ENCODE data around the gene KCNC1. TPM values are rescaled to one million over a fixed set of nuclear protein-coding genes. Genes with fewer than 3 reads are reported as not detected.

KCNC1 gene
- total and polyA plus RNA-seq, 2 of the 4 experiments (the other 2 are of a cell fraction) = 0.03 TPM; not detected in 1

DNA sequence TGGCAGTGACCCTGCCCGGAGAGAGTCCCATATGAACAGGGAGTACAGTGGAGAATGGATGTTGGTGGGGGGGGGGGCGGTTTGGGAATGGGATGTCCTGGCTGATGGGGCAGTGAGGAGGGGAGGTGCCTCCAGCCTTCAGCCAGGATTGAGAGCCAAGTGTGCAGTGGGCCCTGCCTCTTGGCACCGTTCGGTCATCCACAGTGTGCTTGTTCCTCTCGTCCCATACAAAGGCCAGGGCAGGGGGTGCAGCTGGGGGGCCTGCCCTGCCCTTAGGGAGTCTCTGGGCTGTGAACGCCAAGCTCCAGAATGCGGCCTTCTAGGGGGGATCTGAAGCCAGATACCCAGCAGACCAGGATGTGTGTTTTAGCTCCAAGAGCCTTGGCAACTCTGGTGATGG lies 34.0 kb downstream of the KCNC1 start:
- no peak overlapping the region for H3K23ac ChIP-seq (ENCODE audit: low read depth, low read length)
- H4K20me1 ChIP-seq (ENCODE audit: insufficient read depth, low read length) = no peaks in the 10 kb centered on the region
- H3K4me2 ChIP-seq (ENCODE audit: low read depth, low read length) = no peak overlapping the region
- WGBS, 2 experiments (ENCODE audit: extremely low coverage in 2 of 2, insufficient read length in 1 of 2) = 100% methylated on average over 1 of the region's 7 CpGs; no CpG with 5 or more reads in 1 of the 2 experiments
- H3K9ac ChIP-seq (ENCODE audit: low read depth, low read length) = no peak overlapping the region
- H2BK15ac ChIP-seq (ENCODE audit: low read depth, low read length) = no peak overlapping the region
- H2BK120ac ChIP-seq (ENCODE audit: low read depth, low read length) = no peak overlapping the region
- no peaks in the 10 kb centered on the region for H3K36me3 ChIP-seq (ENCODE audit: control insufficient read depth, insufficient read depth, low read length)
- H2AK9ac ChIP-seq (replicated peaks; ENCODE audit: low read depth, low read length, poor library complexity) = no peak overlapping the region
- H3K9me3 ChIP-seq (ENCODE audit: control insufficient read depth, insufficient read depth, low read length) = no peaks in the 10 kb centered on the region
- H2AK5ac ChIP-seq (ENCODE audit: low read depth, low read length) = no peak overlapping the region
- POLR2A ChIA-PET (ENCODE audit: unreplicated experiment) = no interaction called here
- CTCF ChIA-PET = no interaction called here
- H4K8ac ChIP-seq (ENCODE audit: low read depth in 2 of 2, low read length in 2 of 2) = no peak overlapping the region
- H4K5ac ChIP-seq (ENCODE audit: low read depth, low read length) = no peak overlapping the region
- no peak overlapping the region for H2BK20ac ChIP-seq (ENCODE audit: low read depth, low read length)
- ATAC-seq (ENCODE audit: low read depth) (no peak), DNase-seq (no peak)
- H3K27ac ChIP-seq (ENCODE audit: insufficient read depth, low read length) = no peak overlapping the region
- in situ Hi-C loops (cut with MboI; ENCODE audit: low sequenced_read_pairs) (no loop called here), intact Hi-C loops (cut with micrococcal nuclease) (no loop called here), dilution Hi-C loops (cut with HindIII; ENCODE audit: low sequenced_read_pairs, unreplicated experiment) (no loop called here)
- H4K91ac ChIP-seq (ENCODE audit: insufficient read depth, low read depth, low read length) = no peak overlapping the region
- no peak overlapping the region for H3K56ac ChIP-seq (ENCODE audit: extremely low read depth, insufficient read depth, low read length)
- peaks cover 4% of the 10 kb centered on the region; the same call in 1 of the 2 replicates for H3K27me3 ChIP-seq (ENCODE audit: control insufficient read depth, insufficient read depth, low read length)
- no peak overlapping the region for H3K4ac ChIP-seq (ENCODE audit: low read depth, low read length)
- H3K79me1 ChIP-seq (ENCODE audit: low read depth in 1 of 2, low read length in 2 of 2) = no peaks in the 10 kb centered on the region
- H3K14ac ChIP-seq (replicated peaks; ENCODE audit: low read depth, low read length) = no peak overlapping the region
- no peak overlapping the region for H2AFZ ChIP-seq (replicated peaks; ENCODE audit: low read length, poor library complexity)
- H3K9me1 ChIP-seq (ENCODE audit: insufficient read depth, low read length) = no peaks in the 10 kb centered on the region
- TF ChIP-seq FOS (IDR thresholded peaks at IDR 0.05; ENCODE audit: low read depth, low read length) (no peak), MAFK (IDR thresholded peaks at IDR 0.05; ENCODE audit: low read depth, low read length) (no peak), CEBPB (IDR thresholded peaks at IDR 0.05; ENCODE audit: low read depth, low read length) (no peak), POLR2A (IDR thresholded peaks at IDR 0.05; ENCODE audit: low read depth, low read length) (no peak), RCOR1 (IDR thresholded peaks at IDR 0.05; ENCODE audit: insufficient replicate concordance, low read length) (no peak), USF2 (IDR thresholded peaks at IDR 0.05; ENCODE audit: low read depth, low read length) (no peak), CHD1 (IDR thresholded peaks at IDR 0.05; ENCODE audit: low read depth, low read length) (no peak), NFE2L2 (IDR thresholded peaks at IDR 0.05; ENCODE audit: low read depth, low read length) (no peak), RAD21 (IDR thresholded peaks at IDR 0.05; ENCODE audit: low read length) (no peak), BHLHE40 (IDR thresholded peaks at IDR 0.05; ENCODE audit: low read depth, low read length) (no peak), MXI1 (IDR thresholded peaks at IDR 0.05; ENCODE audit: borderline replicate concordance, low read depth, low read length) (no peak), SMC3 (IDR thresholded peaks at IDR 0.05; ENCODE audit: low read depth, low read length) (no peak), MAZ (IDR thresholded peaks at IDR 0.05; ENCODE audit: borderline replicate concordance, low read depth, low read length) (no peak), RFX5 (IDR thresholded peaks at IDR 0.05; ENCODE audit: low read depth, low read length) (no peak)
- TF ChIP-seq, protein P1, sequence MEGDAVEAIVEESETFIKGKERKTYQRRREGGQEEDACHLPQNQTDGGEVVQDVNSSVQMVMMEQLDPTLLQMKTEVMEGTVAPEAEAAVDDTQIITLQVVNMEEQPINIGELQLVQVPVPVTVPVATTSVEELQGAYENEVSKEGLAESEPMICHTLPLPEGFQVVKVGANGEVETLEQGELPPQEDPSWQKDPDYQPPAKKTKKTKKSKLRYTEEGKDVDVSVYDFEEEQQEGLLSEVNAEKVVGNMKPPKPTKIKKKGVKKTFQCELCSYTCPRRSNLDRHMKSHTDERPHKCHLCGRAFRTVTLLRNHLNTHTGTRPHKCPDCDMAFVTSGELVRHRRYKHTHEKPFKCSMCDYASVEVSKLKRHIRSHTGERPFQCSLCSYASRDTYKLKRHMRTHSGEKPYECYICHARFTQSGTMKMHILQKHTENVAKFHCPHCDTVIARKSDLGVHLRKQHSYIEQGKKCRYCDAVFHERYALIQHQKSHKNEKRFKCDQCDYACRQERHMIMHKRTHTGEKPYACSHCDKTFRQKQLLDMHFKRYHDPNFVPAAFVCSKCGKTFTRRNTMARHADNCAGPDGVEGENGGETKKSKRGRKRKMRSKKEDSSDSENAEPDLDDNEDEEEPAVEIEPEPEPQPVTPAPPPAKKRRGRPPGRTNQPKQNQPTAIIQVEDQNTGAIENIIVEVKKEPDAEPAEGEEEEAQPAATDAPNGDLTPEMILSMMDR (conservative IDR thresholded peaks at IDR 0.05; ENCODE audit: low read depth, low read length) = no peak
- TF ChIP-seq, protein P2, sequence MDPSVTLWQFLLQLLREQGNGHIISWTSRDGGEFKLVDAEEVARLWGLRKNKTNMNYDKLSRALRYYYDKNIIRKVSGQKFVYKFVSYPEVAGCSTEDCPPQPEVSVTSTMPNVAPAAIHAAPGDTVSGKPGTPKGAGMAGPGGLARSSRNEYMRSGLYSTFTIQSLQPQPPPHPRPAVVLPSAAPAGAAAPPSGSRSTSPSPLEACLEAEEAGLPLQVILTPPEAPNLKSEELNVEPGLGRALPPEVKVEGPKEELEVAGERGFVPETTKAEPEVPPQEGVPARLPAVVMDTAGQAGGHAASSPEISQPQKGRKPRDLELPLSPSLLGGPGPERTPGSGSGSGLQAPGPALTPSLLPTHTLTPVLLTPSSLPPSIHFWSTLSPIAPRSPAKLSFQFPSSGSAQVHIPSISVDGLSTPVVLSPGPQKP (IDR thresholded peaks at IDR 0.05; ENCODE audit: borderline replicate concordance, low read depth, low read length) = no peak
- H3K18ac ChIP-seq (ENCODE audit: low read depth, low read length) = no peak overlapping the region
- H2BK5ac ChIP-seq (ENCODE audit: low read depth, low read length, poor library complexity, severe bottlenecking) = no peak overlapping the region
- no peak overlapping the region for H3K4me3 ChIP-seq (ENCODE audit: insufficient read depth, low read depth, low read length)
- no peaks in the 10 kb centered on the region for H3K4me1 ChIP-seq (ENCODE audit: control insufficient read depth, insufficient read depth, low read length)
- BruUV-seq (replicated peaks) = no TSS peak
